HPDE6-E6E7 (cell line): ENCODE results near the gene MGAT4B.

Experiments used
- DNase-seq: peaks from one replicate; pipeline ENCODE4 v3.0.0; 2011; ENCODE audit warnings: missing footprints; ENCODE audit errors: extremely low spot score

MGAT4B gene

GRCh38 chr5:179812135-179812825, 5.6 kb upstream of the MGAT4B start:
- DNase-seq: no peak

- no peak for DNase-seq
Measured at GRCh38 chr5:179805529-179806249, 977 bp downstream of the MGAT4B start.

GRCh38 chr5:179805070-179805528, 1.6 kb downstream of the MGAT4B start:
- DNase-seq: no peak

GRCh38 chr5:179804555-179804947, 2.1 kb downstream of the MGAT4B start:
- DNase-seq: no peak

GRCh38 chr5:179803651-179804554, 2.8 kb downstream of the MGAT4B start:
- no peak for DNase-seq

GRCh38 chr5:179802950-179803562, 3.6 kb downstream of the MGAT4B start:
- DNase-seq: no peak

- no peak for DNase-seq
Measured at GRCh38 chr5:179802207-179802883, 4.3 kb downstream of the MGAT4B start.

GRCh38 chr5:179801304-179802206, 5.1 kb downstream of the MGAT4B start:
- DNase-seq: no peak

GRCh38 chr5:179800696-179801201, 5.9 kb downstream of the MGAT4B start:
- no peak for DNase-seq

GRCh38 chr5:179800071-179800695, 6.5 kb downstream of the MGAT4B start:
- no peak for DNase-seq

GRCh38 chr5:179799644-179799973, 7.1 kb downstream of the MGAT4B start:
- DNase-seq: no peak

GRCh38 chr5:179798771-179799643, 7.7 kb downstream of the MGAT4B start:
- DNase-seq: no peak

- no peak for DNase-seq
Measured at GRCh38 chr5:179798144-179798770, 8.4 kb downstream of the MGAT4B start.

GRCh38 chr5:179797741-179798140, 8.9 kb downstream of the MGAT4B start:
- no peak for DNase-seq

GRCh38 chr5:179796877-179797608, 9.6 kb downstream of the MGAT4B start:
- no peak for DNase-seq

- peak; percentile 75 for DNase-seq
Measured at GRCh38 chr5:179795863-179796833, 10.5 kb downstream of the MGAT4B start.
